ENCODE measurements around the gene NEFH.
A peak's percentile ranks its signal among the peaks of the same experiment; 100 is the strongest.

The NEFH gene

DNA sequence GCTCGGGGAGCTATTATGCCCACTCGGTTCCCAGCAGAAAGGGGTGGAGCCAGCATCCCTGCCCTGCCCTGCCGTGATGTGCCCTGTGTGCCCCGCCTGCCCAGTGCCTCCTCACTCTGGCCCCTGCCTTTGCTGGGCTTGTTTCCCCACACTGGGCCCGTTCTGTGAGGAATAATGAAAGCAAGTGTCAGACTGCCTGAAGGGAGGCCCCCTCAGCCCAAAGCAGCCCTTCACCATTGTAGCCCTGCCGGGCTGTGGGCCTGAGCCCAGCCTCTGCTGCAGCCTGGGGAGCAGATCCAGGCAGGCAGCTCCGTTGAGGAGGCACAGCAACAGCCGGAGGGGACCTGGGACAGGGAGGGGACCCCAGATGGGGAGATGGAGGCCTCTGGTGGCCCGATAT lies 20.2 kb upstream of the NEFH start:
- DNase-seq (ENCODE audit: low read depth, low spot score): no peak
- no peak overlapping the region for H3K4me3 ChIP-seq (ENCODE audit: low read depth, low read length)
- ChIA-PET CTCF (no interaction called here), POLR2A (no interaction called here)
- TF ChIP-seq, protein P1, sequence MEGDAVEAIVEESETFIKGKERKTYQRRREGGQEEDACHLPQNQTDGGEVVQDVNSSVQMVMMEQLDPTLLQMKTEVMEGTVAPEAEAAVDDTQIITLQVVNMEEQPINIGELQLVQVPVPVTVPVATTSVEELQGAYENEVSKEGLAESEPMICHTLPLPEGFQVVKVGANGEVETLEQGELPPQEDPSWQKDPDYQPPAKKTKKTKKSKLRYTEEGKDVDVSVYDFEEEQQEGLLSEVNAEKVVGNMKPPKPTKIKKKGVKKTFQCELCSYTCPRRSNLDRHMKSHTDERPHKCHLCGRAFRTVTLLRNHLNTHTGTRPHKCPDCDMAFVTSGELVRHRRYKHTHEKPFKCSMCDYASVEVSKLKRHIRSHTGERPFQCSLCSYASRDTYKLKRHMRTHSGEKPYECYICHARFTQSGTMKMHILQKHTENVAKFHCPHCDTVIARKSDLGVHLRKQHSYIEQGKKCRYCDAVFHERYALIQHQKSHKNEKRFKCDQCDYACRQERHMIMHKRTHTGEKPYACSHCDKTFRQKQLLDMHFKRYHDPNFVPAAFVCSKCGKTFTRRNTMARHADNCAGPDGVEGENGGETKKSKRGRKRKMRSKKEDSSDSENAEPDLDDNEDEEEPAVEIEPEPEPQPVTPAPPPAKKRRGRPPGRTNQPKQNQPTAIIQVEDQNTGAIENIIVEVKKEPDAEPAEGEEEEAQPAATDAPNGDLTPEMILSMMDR (IDR thresholded peaks at IDR 0.05; ENCODE audit: insufficient read depth, low read length, missing control alignments): no peak

- TF ChIP-seq, protein P1 (IDR thresholded peaks at IDR 0.05; ENCODE audit: insufficient read depth, low read length, missing control alignments): no peak
- ChIA-PET POLR2A (no interaction called here), CTCF (interaction anchor here (1.2 to 1.6 kb wide), 2 partner anchors 9 to 93 kb away, joined by 3 read pairs; partner anchors contain the start of gene THOC5)
- no peak overlapping the region for H3K4me3 ChIP-seq (ENCODE audit: low read depth, low read length)
- no peak for DNase-seq (ENCODE audit: low read depth, low spot score)
Measured at GRCh38 chr22:29461263-29461662, 18.8 kb upstream of the NEFH start.

DNA sequence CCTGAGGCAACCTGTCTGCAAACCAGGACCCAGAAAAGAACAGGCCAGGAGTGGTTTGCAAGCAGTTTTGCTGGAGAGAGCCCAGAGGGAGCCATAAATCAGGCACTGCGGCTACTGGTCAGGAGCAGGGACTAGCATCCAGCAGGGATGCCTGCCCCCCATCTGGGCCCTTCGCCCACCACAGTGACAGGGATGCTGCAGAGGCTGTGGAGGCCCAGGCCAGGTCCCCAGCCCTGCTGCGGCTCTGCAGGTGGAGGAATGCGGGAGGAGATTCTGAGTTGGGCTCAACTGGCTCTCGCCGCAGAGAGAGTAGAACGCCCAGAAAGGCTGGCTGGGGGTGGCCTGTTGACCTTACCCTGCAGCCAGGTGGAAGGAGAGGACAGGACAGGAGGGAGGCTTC lies 16.4 kb upstream of the NEFH start:
- ChIA-PET CTCF (no interaction called here), POLR2A (no interaction called here)
- TF ChIP-seq, protein P1 (IDR thresholded peaks at IDR 0.05; ENCODE audit: insufficient read depth, low read length, missing control alignments): no peak
- no peak overlapping the region for H3K4me3 ChIP-seq (ENCODE audit: low read depth, low read length)
- no peak for DNase-seq (ENCODE audit: low read depth, low spot score)

DNA sequence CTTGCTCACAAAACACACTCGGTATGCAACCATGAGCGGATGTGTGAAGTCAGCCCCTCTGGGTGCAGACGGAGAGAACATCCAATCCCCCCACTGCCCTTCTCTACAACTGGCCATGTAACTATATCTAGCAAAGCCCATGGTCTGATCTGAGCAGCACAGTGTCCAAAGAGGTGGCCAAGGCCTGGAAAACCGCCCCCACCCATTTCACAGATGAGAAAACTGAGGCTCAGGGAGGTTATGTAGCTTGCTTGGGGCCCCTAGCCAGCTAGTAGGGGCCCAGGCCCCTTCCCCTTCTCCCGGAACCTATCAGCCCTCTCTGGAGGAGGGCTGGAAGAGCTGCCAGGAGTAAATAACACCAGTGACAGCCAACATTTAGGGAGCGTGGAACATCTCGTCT lies 15.4 kb upstream of the NEFH start:
- no peak overlapping the region for H3K4me3 ChIP-seq (ENCODE audit: low read depth, low read length)
- POLR2A ChIA-PET: no interaction called here
- CTCF ChIA-PET: no interaction called here
- DNase-seq (ENCODE audit: low read depth, low spot score): no peak
- TF ChIP-seq, protein P1 (IDR thresholded peaks at IDR 0.05; ENCODE audit: insufficient read depth, low read length, missing control alignments): no peak

DNA sequence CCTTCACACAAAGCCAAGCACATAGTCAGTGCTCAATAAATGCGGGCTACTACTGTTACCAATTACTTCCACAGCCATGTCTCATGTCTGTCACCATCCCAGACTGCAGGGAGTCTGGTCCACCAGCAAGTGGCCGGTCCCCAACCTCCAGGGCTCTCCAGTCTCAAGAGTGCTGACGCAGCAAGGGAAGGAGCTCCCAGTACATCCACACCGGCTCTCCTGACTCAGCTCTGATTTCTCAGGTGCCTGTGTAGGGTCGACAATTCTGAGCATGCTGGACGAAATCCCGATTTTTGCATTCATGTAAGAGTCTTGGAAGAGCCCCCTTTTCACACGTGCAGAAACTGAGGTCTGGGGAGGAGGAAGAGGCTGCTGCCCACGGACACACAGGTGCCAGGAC lies 10.3 kb upstream of the NEFH start:
- POLR2A ChIA-PET: no interaction called here
- H3K4me3 ChIP-seq (ENCODE audit: low read depth, low read length): no peak overlapping the region
- no peak for DNase-seq (ENCODE audit: low read depth, low spot score)
- TF ChIP-seq, protein P1 (IDR thresholded peaks at IDR 0.05; ENCODE audit: insufficient read depth, low read length, missing control alignments): no peak
- CTCF ChIA-PET: interaction anchor here (1.4 to 1.7 kb wide), 2 partner anchors 12 to 15 kb away, joined by 5 to 6 read pairs; no protein-coding TSS in a partner anchor

DNA sequence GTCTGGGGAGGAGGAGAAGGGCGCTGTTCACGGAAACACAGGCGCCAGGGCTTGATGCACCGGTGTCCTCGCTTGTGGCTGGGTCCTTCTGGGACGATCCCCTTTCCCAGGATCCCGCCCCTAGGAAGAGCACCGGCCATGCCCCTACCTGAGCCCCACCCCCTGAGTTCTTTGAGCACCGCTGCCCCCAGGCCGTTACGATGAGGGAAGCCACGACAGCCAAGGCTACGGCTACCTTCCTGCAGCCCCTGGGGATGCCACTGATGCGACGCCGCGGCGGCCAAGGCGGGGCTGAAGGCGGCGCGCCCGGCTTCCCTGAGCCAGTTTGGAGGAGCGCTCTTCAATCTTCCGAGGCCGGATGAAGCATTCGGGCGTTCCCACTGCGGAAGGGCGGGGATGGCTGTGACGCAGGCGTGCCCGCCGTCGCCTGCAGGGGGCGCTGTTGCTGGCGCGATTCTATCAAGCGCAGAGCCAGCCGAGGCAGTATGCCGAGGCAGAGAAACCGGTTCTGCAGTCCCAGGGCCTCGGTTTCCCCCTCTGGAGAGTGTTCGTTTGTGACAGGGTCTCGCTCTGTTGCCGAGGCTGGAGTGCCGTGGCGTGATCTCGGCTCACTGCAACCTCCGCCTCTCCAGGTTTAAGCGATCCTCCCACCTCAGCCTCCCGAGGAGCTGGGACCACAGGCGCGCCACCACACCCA lies 9.7 kb upstream of the NEFH start:
- DNase-seq (ENCODE audit: low read depth, low spot score): no peak
- ChIA-PET CTCF (interaction anchor here (0.6 to 2.1 kb wide), 13 partner anchors 9 to 46 kb away, joined by 3 to 9 read pairs (median 4); partner anchors contain the start of gene NEFH), POLR2A (no interaction called here)
- H3K4me3 ChIP-seq (ENCODE audit: low read depth, low read length): no peak overlapping the region
- TF ChIP-seq, protein P1 (IDR thresholded peaks at IDR 0.05; ENCODE audit: insufficient read depth, low read length, missing control alignments): peak; percentile 80

Data from AG04449 (cell line).